PC-3 (cell line): ENCODE data around the gene ZNF784. TPM values are rescaled to one million over a fixed set of nuclear protein-coding genes. Genes with fewer than 3 reads are reported as not detected.

ENCODE experiments used
- ATAC-seq: fragments of 200-7000 bp; cut with Tn5 transposase; 2 replicates; pipeline ENCODE4 v1.9.1; 2020; ENCODE audit warnings: mild to moderate bottlenecking, moderate library complexity
- BruUV-seq: library from RNA; stranded (reverse); fragments of 400-500 nt; replicated peaks from 2 replicates; lab custom pipeline; 2021; lab: Mats Ljungman, UMichigan
- CTCF ChIA-PET: fragments of 300-600 bp; sonication (Branson Sonifier 250); formaldehyde crosslinking; loops from one replicate; lab custom pipeline; 2022; ENCODE audit warnings: antibody characterized with exemption; lab: Charles Lee
- POLR2A ChIA-PET: fragments of 300-600 bp; sonication (Branson Sonifier 250); formaldehyde crosslinking; loops from one replicate; lab custom pipeline; 2022; ENCODE audit warnings: antibody characterized with exemption; ENCODE audit not compliant: unreplicated experiment; lab: Charles Lee
- DNase-seq: peaks from one replicate; pipeline ENCODE4 v3.0.0-alpha.2; 2015
- H2AFZ ChIP-seq: fragments of 300-600 bp; sonication (generic); 2 replicates; pipeline ENCODE4 v1.6.0; 2016; ENCODE audit warnings: antibody characterized with exemption, low read length
- H3F3A ChIP-seq: fragments of 300-600 bp; sonication (generic); one replicate; pipeline ENCODE4 v1.6.0; 2017; ENCODE audit warnings: antibody characterized with exemption, low read length, control low read depth, mild to moderate bottlenecking; ENCODE audit not compliant: unreplicated experiment
- H3K27ac ChIP-seq: fragments of 300-600 bp; sonication (generic); 2 replicates; pipeline ENCODE4 v1.5.1; 2016; ENCODE audit warnings: mild to moderate bottlenecking, low read length
- H3K27me3 ChIP-seq: fragments of 300-600 bp; sonication (generic); 2 replicates; pipeline ENCODE4 v1.6.1; 2016; ENCODE audit warnings: low read length, mixed read lengths
- H3K36me3 ChIP-seq: fragments of 300-600 bp; sonication (generic); 2 replicates; pipeline ENCODE4 v1.6.1; 2016; ENCODE audit warnings: low read depth, mixed run types, low read length, mixed read lengths
- H3K4me1 ChIP-seq: fragments of 300-600 bp; sonication (generic); 2 replicates; pipeline ENCODE4 v1.5.1; 2016; ENCODE audit warnings: low read length; ENCODE audit not compliant: insufficient read depth
- H3K4me2 ChIP-seq: fragments of 300-600 bp; sonication (generic); 2 replicates; pipeline ENCODE4 v1.6.0; 2016; ENCODE audit warnings: low read length
- H3K4me3 ChIP-seq: fragments of 300-600 bp; sonication (generic); 2 replicates; pipeline ENCODE4 v1.5.1; 2016; ENCODE audit warnings: mild to moderate bottlenecking, low read length, mixed read lengths
- H3K79me2 ChIP-seq: fragments of 300-600 bp; sonication (generic); 2 replicates; pipeline ENCODE4 v1.6.1; 2017; ENCODE audit warnings: low read length, mixed read lengths
- H3K9ac ChIP-seq: fragments of 300-600 bp; sonication (generic); 2 replicates; pipeline ENCODE4 v1.6.0; 2016; ENCODE audit warnings: mild to moderate bottlenecking, low read length
- H3K9me2 ChIP-seq: fragments of 300-600 bp; sonication (generic); replicated peaks from 2 replicates; pipeline ENCODE4 v1.6.1; 2016; ENCODE audit warnings: mixed run types, low read length, mixed read lengths
- H3K9me3 ChIP-seq: fragments of 300-600 bp; sonication (generic); 2 replicates; pipeline ENCODE4 v1.6.1; 2016; ENCODE audit warnings: low read length, mixed read lengths
- H4K20me1 ChIP-seq: fragments of 300-600 bp; sonication (generic); 2 replicates; pipeline ENCODE4 v1.6.1; 2016; ENCODE audit warnings: low read length, mixed read lengths
- CTCF ChIP-seq: fragments of 300-600 bp; sonication (generic); conservative IDR thresholded peaks from 2 replicates; pipeline ENCODE4 v1.5.1; 2017; ENCODE audit warnings: antibody characterized with exemption, low read depth, mild to moderate bottlenecking, low read length
- EZH2 ChIP-seq: fragments of 300-600 bp; sonication (generic); IDR thresholded peaks from one replicate; pipeline ENCODE4 v1.6.1; 2017; ENCODE audit warnings: antibody characterized with exemption, mild to moderate bottlenecking, low read length; ENCODE audit not compliant: unreplicated experiment
- EZH2phosphoT487 ChIP-seq: fragments of 300-600 bp; sonication (generic); IDR thresholded peaks from 2 replicates; pipeline ENCODE4 v1.6.1; 2018; ENCODE audit warnings: mild to moderate bottlenecking, antibody characterized with exemption, low read length, borderline replicate concordance
- intact Hi-C: fragments of 100-400 bp; cut with micrococcal nuclease; formaldehyde crosslinking; loops from 2 replicates; pipeline ENCODE4 v1.9.0; 2023
- total RNA-seq: library from RNA; depleted of rRNA; stranded (reverse); fragments of >200 nt; gene quantifications from 2 replicates; pipeline ENCODE4 v1.2.3, GENCODE V29; 2014

Gene ZNF784
- total RNA-seq, 1 experiment from 2014 or later = 9.0 TPM

GRCh38 chr19:55621673-55622231 is 2.6 kb downstream of the ZNF784 start:
- no peaks in the 10 kb centered on the region for H3K27me3 ChIP-seq
- peaks cover 4% of the 10 kb centered on the region; the same call in 1 of the 2 replicates for H4K20me1 ChIP-seq
- H3F3A ChIP-seq = no peaks in the 10 kb centered on the region
- no peak overlapping the region for H3K4me3 ChIP-seq
- H3K9ac ChIP-seq = no peak overlapping the region
- no peak overlapping the region for H3K4me2 ChIP-seq
- no peak for TF ChIP-seq EZH2phosphoT487
- no peaks in the 10 kb centered on the region for H3K9me2 ChIP-seq
- no peaks in the 10 kb centered on the region for H3K36me3 ChIP-seq
- CTCF ChIA-PET = no interaction called here
- no peak overlapping the region for H3K27ac ChIP-seq
- BruUV-seq = no TSS peak
- peaks cover 10% of the 10 kb centered on the region for H3K4me1 ChIP-seq
- no peaks in the 10 kb centered on the region for H3K9me3 ChIP-seq
- ATAC-seq (no peak), DNase-seq (no peak)
- peaks cover 8% of the 10 kb centered on the region for H3K79me2 ChIP-seq
- POLR2A ChIA-PET = no interaction called here
- H2AFZ ChIP-seq = no peak overlapping the region
- intact Hi-C loops = no loop called here

- intact Hi-C loops = no loop called here
- ChIA-PET POLR2A (no interaction called here), CTCF (no interaction called here)
- H3K36me3 ChIP-seq = no peaks in the 10 kb centered on the region; the same call in 1 of the 2 replicates
- no peaks in the 10 kb centered on the region for H3K9me2 ChIP-seq
- H4K20me1 ChIP-seq = peaks cover 4% of the 10 kb centered on the region; the same call in 1 of the 2 replicates
- no peaks in the 10 kb centered on the region for H3K27me3 ChIP-seq
- DNase-seq = no peak
- H3K4me1 ChIP-seq = peaks cover 10% of the 10 kb centered on the region
- H3K27ac ChIP-seq = no peak overlapping the region
- no peaks in the 10 kb centered on the region for H3K9me3 ChIP-seq
- no peak overlapping the region for H3K4me3 ChIP-seq
- no peak for TF ChIP-seq CTCF
- no peak for TF ChIP-seq EZH2
- TF ChIP-seq EZH2phosphoT487 = no peak
- H3K4me2 ChIP-seq = no peak overlapping the region
- no peak overlapping the region for H2AFZ ChIP-seq
- BruUV-seq = no TSS peak
- no peak for ATAC-seq
- H3F3A ChIP-seq = no peaks in the 10 kb centered on the region
- H3K9ac ChIP-seq = no peak overlapping the region
- peaks cover 8% of the 10 kb centered on the region for H3K79me2 ChIP-seq
Measured at GRCh38 chr19:55621205-55621672, 3.1 kb downstream of the ZNF784 start.

GRCh38 chr19:55620410-55621204 is 3.8 kb downstream of the ZNF784 start:
- intact Hi-C loops = no loop called here
- H3K79me2 ChIP-seq = peaks cover 8% of the 10 kb centered on the region

More at GRCh38 chr19:55620410-55621204, 3.8 kb downstream of the ZNF784 start:
- no peak overlapping the region for H3K27ac ChIP-seq
- no peaks in the 10 kb centered on the region for H3F3A ChIP-seq
- TF ChIP-seq EZH2phosphoT487 (no peak), CTCF (no peak), EZH2 (no peak)
- H3K4me3 ChIP-seq = no peak overlapping the region
- ATAC-seq (no peak), DNase-seq (no peak)
- H3K27me3 ChIP-seq = no peaks in the 10 kb centered on the region
- no peak overlapping the region for H3K9ac ChIP-seq
- H4K20me1 ChIP-seq = peaks cover 4% of the 10 kb centered on the region; the same call in 1 of the 2 replicates
- no peak overlapping the region for H2AFZ ChIP-seq
- H3K4me1 ChIP-seq = peaks cover 10% of the 10 kb centered on the region
- BruUV-seq = no TSS peak
- POLR2A ChIA-PET = no interaction called here
- no peaks in the 10 kb centered on the region for H3K9me3 ChIP-seq
- no peaks in the 10 kb centered on the region; the same call in 1 of the 2 replicates for H3K36me3 ChIP-seq
- H3K4me2 ChIP-seq = no peak overlapping the region
- H3K9me2 ChIP-seq = no peaks in the 10 kb centered on the region
- CTCF ChIA-PET = no interaction called here
